Upper lobe of left lung (tissue), 4 donors: ENCODE data around the gene AVP.
"Not testable (repeated sequence)": the region's sequence is repeated elsewhere in the genome, so short reads cannot be mapped to it uniquely, and the experiment has no call there.

ENCODE experiments used
- EP300 ChIP-seq, 4 donors: sonication (generic); formaldehyde crosslinking; IDR thresholded peaks; one replicate each; pipeline ENCODE4 v1.5.1; 2017; ENCODE audit warnings: antibody characterized with exemption in 4 of 4, control low read depth in 2 of 4
- POLR2A ChIP-seq, 4 donors: fragments of 450-650 bp; IDR thresholded peaks; one replicate each; pipeline ENCODE4 v1.5.1; 2016 to 2017; ENCODE audit warnings: antibody characterized with exemption in 4 of 4, mild to moderate bottlenecking in 2 of 4
- TF ChIP-seq, protein P1 (sequence below), 6 experiments: fragments of 450-650 bp in 4 of 6; fragments of 200-600 bp in 2 of 6; sonication (generic) in 2 of 6; IDR thresholded peaks; one replicate each; pipeline ENCODE4 v1.5.1; 2016 to 2019; ENCODE audit warnings: antibody characterized with exemption in 6 of 6

DNA sequence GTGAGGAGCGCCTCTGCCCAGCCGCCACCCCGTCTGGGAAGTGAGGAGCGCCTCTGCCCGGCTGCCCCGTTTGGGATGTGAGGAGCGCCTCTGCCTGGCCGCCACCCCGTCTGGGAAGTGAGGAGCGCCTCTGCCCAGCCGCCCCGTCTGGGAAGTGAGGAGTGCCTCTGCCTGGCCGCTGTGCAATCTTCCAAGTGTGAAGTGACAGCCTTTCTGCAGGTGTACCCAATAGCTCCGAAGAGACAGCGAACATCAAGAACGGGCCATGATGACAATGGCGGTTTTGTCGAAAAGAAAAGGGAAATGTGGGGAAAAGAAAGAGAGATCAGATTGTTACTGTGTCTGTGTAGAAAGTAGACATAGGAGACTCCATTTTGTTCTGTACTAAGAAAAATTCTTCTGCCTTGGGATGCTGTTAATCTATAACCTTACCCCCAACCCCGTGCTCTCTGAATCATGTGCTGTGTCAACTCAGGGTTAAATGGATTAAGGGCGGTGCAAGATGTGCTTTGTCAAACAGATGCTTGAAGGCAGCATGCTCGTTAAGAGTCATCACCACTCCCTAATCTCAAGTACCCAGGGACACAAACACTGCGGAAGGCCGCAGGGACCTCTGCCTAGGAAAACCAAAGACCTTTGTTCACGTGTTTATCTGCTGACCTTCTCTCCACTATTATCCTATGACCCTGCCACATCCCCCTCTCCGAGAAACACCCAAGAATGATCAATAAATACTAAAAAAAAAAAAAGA lies 41.4 kb upstream of the AVP start:
- TF ChIP-seq, protein P1, sequence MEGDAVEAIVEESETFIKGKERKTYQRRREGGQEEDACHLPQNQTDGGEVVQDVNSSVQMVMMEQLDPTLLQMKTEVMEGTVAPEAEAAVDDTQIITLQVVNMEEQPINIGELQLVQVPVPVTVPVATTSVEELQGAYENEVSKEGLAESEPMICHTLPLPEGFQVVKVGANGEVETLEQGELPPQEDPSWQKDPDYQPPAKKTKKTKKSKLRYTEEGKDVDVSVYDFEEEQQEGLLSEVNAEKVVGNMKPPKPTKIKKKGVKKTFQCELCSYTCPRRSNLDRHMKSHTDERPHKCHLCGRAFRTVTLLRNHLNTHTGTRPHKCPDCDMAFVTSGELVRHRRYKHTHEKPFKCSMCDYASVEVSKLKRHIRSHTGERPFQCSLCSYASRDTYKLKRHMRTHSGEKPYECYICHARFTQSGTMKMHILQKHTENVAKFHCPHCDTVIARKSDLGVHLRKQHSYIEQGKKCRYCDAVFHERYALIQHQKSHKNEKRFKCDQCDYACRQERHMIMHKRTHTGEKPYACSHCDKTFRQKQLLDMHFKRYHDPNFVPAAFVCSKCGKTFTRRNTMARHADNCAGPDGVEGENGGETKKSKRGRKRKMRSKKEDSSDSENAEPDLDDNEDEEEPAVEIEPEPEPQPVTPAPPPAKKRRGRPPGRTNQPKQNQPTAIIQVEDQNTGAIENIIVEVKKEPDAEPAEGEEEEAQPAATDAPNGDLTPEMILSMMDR (IDR thresholded peaks at IDR 0.05): not testable (repeated sequence)
- not testable (repeated sequence) for TF ChIP-seq POLR2A, EP300 (IDR thresholded peaks at IDR 0.05)
